H54 (cell line): ENCODE measurements around the gene RNF208.

Source experiments
- DNase-seq: peaks from one replicate; pipeline ENCODE4 v3.0.0; 2011; ENCODE audit warnings: low spot score, mixed read lengths; ENCODE audit not compliant: insufficient read length
- FAIRE-seq: peaks from 3 replicates; lab custom pipeline; 2011; peaks lifted over from hg19 to GRCh38; lab: Jason Lieb, UNC
- POLR2A ChIP-seq: IDR thresholded peaks from 2 replicates; pipeline ENCODE4 v1.6.1; 2011; ENCODE audit warnings: low read depth, mild to moderate bottlenecking, low read length

RNF208 gene

GRCh38 chr9:137229903-137230704, 8.1 kb upstream of the RNF208 start:
- no peak for FAIRE-seq
- TF ChIP-seq POLR2A = no peak

GRCh38 chr9:137228968-137229896, 7.2 kb upstream of the RNF208 start:
- DNase-seq (no peak), FAIRE-seq (no peak)
- 0 out of 2 replicates have a peak, but pooled peaks have one; percentile 15 for TF ChIP-seq POLR2A

More at GRCh38 chr9:137229903-137230704, 8.1 kb upstream of the RNF208 start:
- DNase-seq = peak; percentile 69

- FAIRE-seq (no peak), DNase-seq (no peak)
- no peak for TF ChIP-seq POLR2A
Observed at GRCh38 chr9:137228506-137228967, 6.5 kb upstream of the RNF208 start.

- no peak for TF ChIP-seq POLR2A
- FAIRE-seq (no peak), DNase-seq (no peak)
Observed at GRCh38 chr9:137227853-137228505, 5.9 kb upstream of the RNF208 start.

- FAIRE-seq = peak; percentile 80
- no peak for TF ChIP-seq POLR2A
- peak; percentile 98 for DNase-seq
Observed at GRCh38 chr9:137227054-137227852, 5.2 kb upstream of the RNF208 start, which contains the start of gene RNF224. Gene RNF224, plus strand, starts transcription at chr9:137227502. Its CDS starts 834 bp downstream, at chr9:137228336.

GRCh38 chr9:137226338-137227053, 4.5 kb upstream of the RNF208 start:
- peak; percentile 91 for FAIRE-seq
- DNase-seq = peak; percentile 99
- no peak for TF ChIP-seq POLR2A

GRCh38 chr9:137225699-137226331, 3.8 kb upstream of the RNF208 start:
- no peak for TF ChIP-seq POLR2A
- DNase-seq (no peak), FAIRE-seq (no peak)

- DNase-seq (no peak), FAIRE-seq (no peak)
- no peak for TF ChIP-seq POLR2A
Observed at GRCh38 chr9:137224830-137225694, 3.0 kb upstream of the RNF208 start, which contains the start of gene CYSRT1. Gene CYSRT1, plus strand, starts transcription at chr9:137225174. Its CDS starts 448 bp downstream, at chr9:137225622.

- FAIRE-seq = peak; percentile 70
- DNase-seq = peak; percentile 100
- peak; percentile 53; the same call in 1 of the 2 replicates for TF ChIP-seq POLR2A
Observed at GRCh38 chr9:137223078-137223970, 1.3 kb upstream of the RNF208 start.
